Endothelial cell of umbilical vein (primary cell): ENCODE data around the gene ARHGAP18. TPM values are rescaled to one million over a fixed set of nuclear protein-coding genes. Genes with fewer than 3 reads are reported as not detected.

Source experiments
- BruUV-seq: library from RNA; stranded (reverse); fragments of 400-500 nt; replicated peaks from 2 replicates; lab custom pipeline; 2021; lab: Mats Ljungman, UMichigan
- CTCF ChIA-PET: fragments of 300-600, 350-600 bp; sonication (Branson Sonifier 250); formaldehyde crosslinking; loops from one replicate; lab custom pipeline; 2021; ENCODE audit warnings: antibody characterized with exemption, inconsistent platforms; lab: Charles Lee
- POLR2A ChIA-PET: fragments of 300-600, 350-600 bp; sonication (Branson Sonifier 250); formaldehyde crosslinking; loops from one replicate; lab custom pipeline; 2021; ENCODE audit warnings: antibody characterized with exemption, inconsistent platforms; lab: Charles Lee
- DNase-seq: peaks from one replicate; pipeline ENCODE4 v3.0.0-alpha.2; 2011; ENCODE audit warnings: low read depth, low spot score
- FAIRE-seq: peaks from 2 replicates; lab custom pipeline; 2011; peaks lifted over from hg19 to GRCh38; lab: Jason Lieb, UNC
- H2AFZ ChIP-seq: 2 replicates; pipeline ENCODE4 v1.6.0; 2012; ENCODE audit warnings: low read depth, low read length, control low read depth, inconsistent platforms
- H3K27ac ChIP-seq: 2 replicates; pipeline ENCODE4 v1.5.1; 2011; ENCODE audit warnings: low read depth, mild to moderate bottlenecking, control low read depth, low read length, moderate library complexity; ENCODE audit not compliant: insufficient read depth
- H3K27me3 ChIP-seq, 2 experiments: 2 replicates each; pipeline versions ENCODE4 v1.6.0 to v1.6.1; 2011; ENCODE audit warnings: low read length in 2 of 2, mixed read lengths in 1 of 2; ENCODE audit not compliant: control insufficient read depth in 2 of 2, insufficient read depth in 2 of 2
- H3K36me3 ChIP-seq, 2 experiments: 2 replicates in 1 of 2; 3 replicates in 1 of 2; pipeline ENCODE4 v1.5.1; 2011; ENCODE audit warnings: low read length in 2 of 2, mild to moderate bottlenecking in 1 of 2, moderate library complexity in 1 of 2; ENCODE audit not compliant: control insufficient read depth in 2 of 2, insufficient read depth in 2 of 2; ENCODE audit errors: extremely low read depth in 1 of 2
- H3K4me1 ChIP-seq: 3 replicates; pipeline ENCODE4 v1.5.1; 2011; ENCODE audit warnings: mild to moderate bottlenecking, low read length; ENCODE audit not compliant: control insufficient read depth, insufficient read depth; ENCODE audit errors: extremely low read depth
- H3K4me2 ChIP-seq: 2 replicates; pipeline ENCODE4 v1.6.1; 2011; ENCODE audit warnings: low read length, control low read depth, mixed read lengths; ENCODE audit not compliant: insufficient read depth
- H3K4me3 ChIP-seq, 3 experiments: fragments of 200-600 bp in 1 of 3; sonication (generic), shearing (Covaris generic) in 1 of 3; replicated peaks in 1 of 3; 2 replicates each; pipeline ENCODE4 v1.5.1; 2011 to 2016; ENCODE audit warnings: control low read depth in 3 of 3, low read length in 3 of 3, mild to moderate bottlenecking in 2 of 3, inconsistent platforms in 1 of 3, low read depth in 1 of 3, moderate library complexity in 1 of 3; ENCODE audit not compliant: insufficient read depth in 1 of 3
- H3K79me2 ChIP-seq: 2 replicates; pipeline ENCODE4 v1.6.0; 2012; ENCODE audit warnings: low read length, inconsistent platforms; ENCODE audit not compliant: control insufficient read depth, insufficient read depth
- H3K9ac ChIP-seq: replicated peaks from 2 replicates; pipeline ENCODE3; 2011; ENCODE audit warnings: low read length, control low read depth; ENCODE audit not compliant: insufficient read depth; ENCODE audit errors: extremely low read depth
- H3K9me1 ChIP-seq: replicated peaks from 3 replicates; pipeline ENCODE4 v1.6.0; 2011; ENCODE audit warnings: mild to moderate bottlenecking, low read length; ENCODE audit not compliant: control insufficient read depth, insufficient read depth; ENCODE audit errors: extremely low read depth
- H3K9me3 ChIP-seq: replicated peaks from 2 replicates; pipeline ENCODE4 v1.5.1; 2012; ENCODE audit warnings: low read length, inconsistent platforms; ENCODE audit not compliant: control insufficient read depth, insufficient read depth
- H4K20me1 ChIP-seq: replicated peaks from 2 replicates; pipeline ENCODE3; 2011; ENCODE audit warnings: mild to moderate bottlenecking, low read length; ENCODE audit not compliant: control insufficient read depth, insufficient read depth; ENCODE audit errors: extremely low read depth
- CTCF ChIP-seq, 2 donors: IDR thresholded peaks; 1 replicate in 1 of 2; 2 replicates in 1 of 2; pipeline ENCODE4 v1.5.1; 2011; ENCODE audit warnings: low read length in 2 of 2, mild to moderate bottlenecking in 2 of 2, moderate library complexity in 2 of 2, control low read depth in 1 of 2, inconsistent platforms in 1 of 2, low read depth in 1 of 2; ENCODE audit not compliant: insufficient read depth in 1 of 2; ENCODE audit errors: extremely low read depth in 1 of 2
- EZH2 ChIP-seq: IDR thresholded peaks from 2 replicates; pipeline ENCODE4 v1.6.1; 2012; ENCODE audit warnings: borderline replicate concordance, low read depth, mild to moderate bottlenecking, moderate library complexity, low read length, inconsistent platforms; ENCODE audit not compliant: severe bottlenecking
- FOS ChIP-seq: IDR thresholded peaks from 2 replicates; pipeline ENCODE4 v1.6.1; 2011; ENCODE audit warnings: mild to moderate bottlenecking, low read length, moderate library complexity, borderline replicate concordance; ENCODE audit not compliant: insufficient read depth
- GATA2 ChIP-seq: IDR thresholded peaks from 2 replicates; pipeline ENCODE4 v1.7.0; 2011; ENCODE audit warnings: low read depth, mild to moderate bottlenecking, moderate library complexity, mixed read lengths, low read length; ENCODE audit not compliant: insufficient read length, insufficient read depth
- JUN ChIP-seq: IDR thresholded peaks from 2 replicates; pipeline ENCODE4 v1.6.1; 2011; ENCODE audit warnings: borderline replicate concordance, low read depth; ENCODE audit not compliant: insufficient read length, insufficient read depth
- MAX ChIP-seq: IDR thresholded peaks from 2 replicates; pipeline ENCODE4 v1.6.1; 2011; ENCODE audit not compliant: insufficient read depth, insufficient read length
- MYC ChIP-seq: IDR thresholded peaks from one replicate; pipeline ENCODE4 v1.6.1; 2011; ENCODE audit warnings: mild to moderate bottlenecking, low read depth, low read length
- POLR2A ChIP-seq: IDR thresholded peaks from 2 replicates; pipeline ENCODE4 v1.6.1; 2012; ENCODE audit warnings: low read depth, mild to moderate bottlenecking, control low read depth, low read length
- POLR2AphosphoS5 ChIP-seq: IDR thresholded peaks from 2 replicates; pipeline ENCODE4 v1.6.1; 2012; ENCODE audit warnings: low read depth, mild to moderate bottlenecking, control low read depth, low read length, moderate library complexity; ENCODE audit not compliant: insufficient read depth
- dilution Hi-C: fragments of 300-500 bp; cut with MboI; formaldehyde crosslinking; loops from one replicate; pipeline ENCODE4 v1.15.0; 2019; ENCODE audit warnings: low sequenced_read_pairs; ENCODE audit not compliant: extremely low pct_ligation_motif_present
- intact Hi-C: fragments of 100-400 bp; cut with micrococcal nuclease; formaldehyde crosslinking; loops from one replicate; pipeline ENCODE4 v1.10.0; 2022
- polyA plus RNA-seq, 4 experiments: library from polyadenylated mRNA; depleted of rRNA in 3 of 4; stranded (reverse) in 3 of 4; unstranded in 1 of 4; fragments of >200 nt; gene quantifications; 2 replicates each; pipeline versions ENCODE4 v1.2.1 to v1.2.3, GENCODE V29; 2011 to 2012; ENCODE audit warnings: missing spikeins in 1 of 4
- total RNA-seq: library from RNA; stranded (reverse); gene quantifications from 2 replicates; pipeline ENCODE4 v1.2.3, GENCODE V29; 2021

Gene ARHGAP18
- total and polyA plus RNA-seq, 2 donors (not counting 3 experiments of a cell fraction or from before 2014, with no cell fraction given), result 13.1 to 86.1 TPM

- Histone ChIP-seq H3K79me2 (peaks cover 77% of the 10 kb centered on the region), H3K4me3 (no peak overlapping the region), H3K27ac (peak overlapping the region; percentile 98), H3K4me1 (peaks cover 83% of the 10 kb centered on the region), H3K4me2 (no peak overlapping the region), H3K9ac (no peak overlapping the region), H3K9me1 (no peaks in the 10 kb centered on the region), H4K20me1 (no peaks in the 10 kb centered on the region), H3K36me3 (peaks cover 0 to 3% of the 10 kb centered on the region in 2 experiments), H3K27me3 (no peaks in the 10 kb centered on the region), H2AFZ (no peak overlapping the region), H3K9me3 (no peaks in the 10 kb centered on the region)
- CTCF ChIA-PET, result interaction anchor here (1.5 to 2.2 kb wide), 4 partner anchors 9 to 44 kb away, joined by 3 to 8 read pairs (median 4); partner anchors contain the start of gene ARHGAP18
- POLR2A ChIA-PET, result interaction anchor here (1.5 kb wide), 1 partner anchor 28 kb away, joined by 3 read pairs; the partner anchor contains the start of gene ARHGAP18
- DNase-seq, result no peak
- TF ChIP-seq FOS, result no peak
- TF ChIP-seq JUN, result no peak
- TF ChIP-seq EZH2, result no peak
- no peak for TF ChIP-seq MAX
- no peak for TF ChIP-seq POLR2AphosphoS5
- no peak for TF ChIP-seq MYC
- TF ChIP-seq POLR2A, result no peak
- TF ChIP-seq GATA2, result no peak
- TF ChIP-seq CTCF (IDR thresholded peaks at IDR 0.05; ENCODE audit: extremely low read depth in 1 of 2, insufficient read depth in 1 of 2, low read depth in 1 of 2, low read length in 2 of 2), result no peak
- intact Hi-C loops, result no loop called here
- dilution Hi-C loops, result no loop called here
- no TSS peak for BruUV-seq
- FAIRE-seq, result no peak
Observed at GRCh38 chr6:129681913-129682205, 28.1 kb downstream of the ARHGAP18 start.
